Heart left ventricle (tissue), 13 donors: ENCODE results near the gene PARN.

Experiments used
- CTCF ChIP-seq, 12 donors: fragments of 200-600 bp; sonication (generic) in 4 of 12; IDR thresholded peaks; one replicate each; pipeline versions ENCODE4 v1.5.0 to v1.8.0; 2018 to 2022; ENCODE audit warnings: antibody characterized with exemption in 12 of 12, mild to moderate bottlenecking in 5 of 12
- POLR2A ChIP-seq, 2 donors: fragments of 450-650 bp; IDR thresholded peaks; one replicate each; pipeline ENCODE4 v1.6.1; 2017; ENCODE audit warnings: antibody characterized with exemption in 2 of 2, mild to moderate bottlenecking in 2 of 2, moderate library complexity in 2 of 2
- donor health status: ischemic (EF 13 %, LVEDD 7.1; RV severe dilation, severe dysfunction).
- donor health status: DM: no; HTN: yes; CAD: no.
- donor health status: DM: no; HTN: no; CAD: no.
- donor health status: ischemic (EF 25% LVEDD 6.9; RV normal size, moderate dysfunction).
- donor health status: ischemic (EF 25% LVEDD 5.7; RV mildly dilated, moderate dysfunction).
- donor health status: ischemic (EF 35%, LVEDD 5.7; RV mildly dilated, moderate dysfunction).
- donor health status: nonischemic (EF 11% LVEDD 7.7; RV severe dilation, severe dysfunction).
- donor health status: DM: yes; HTN: yes; CAD: no.
- donor health status: PGD.
- donor health status: ischemic (EF 29% LVEDD 5.4; RV normal size, mild dysfunction).
- donor health status: nonischemic (EF 23%, LVEDD 6.1; RV moderate dilation, normal function).

- TF ChIP-seq CTCF (IDR thresholded peaks at IDR 0.05), result no peak
- no peak for TF ChIP-seq POLR2A (IDR thresholded peaks at IDR 0.05)
These were observed 100.0 kb downstream of the PARN start for GRCh38 chr16:14530046-14530445.
